CD4-positive, alpha-beta memory T cell (primary cell): ENCODE data around the gene POU2AF1. TPM values are rescaled to one million over a fixed set of nuclear protein-coding genes. Genes with fewer than 3 reads are reported as not detected.

Experiments used
- CTCF ChIA-PET: fragments of 350-600 bp; sonication (Branson Sonifier 250); formaldehyde crosslinking; loops from one replicate; lab custom pipeline; 2021; ENCODE audit warnings: inconsistent platforms; ENCODE audit not compliant: partially characterized antibody; lab: Charles Lee
- POLR2A ChIA-PET: fragments of 350-600 bp; sonication (Branson Sonifier 250); formaldehyde crosslinking; loops from one replicate; lab custom pipeline; 2021; ENCODE audit not compliant: partially characterized antibody; lab: Charles Lee
- DNase-seq, 5 donors: peaks; one replicate each; pipeline versions ENCODE4 v3.0.0 to v3.0.0-alpha.2; 2020 to 2022; ENCODE audit warnings: mixed read lengths in 1 of 5
- H3K27ac ChIP-seq: one replicate; pipeline ENCODE4 v1.7.0; 2013; ENCODE audit warnings: low read depth, low read length
- H3K27me3 ChIP-seq: 2 replicates; pipeline ENCODE4 v1.7.0; 2013; ENCODE audit warnings: mild to moderate bottlenecking, low read length, moderate library complexity; ENCODE audit not compliant: insufficient read depth
- H3K36me3 ChIP-seq: 2 replicates; pipeline ENCODE4 v1.7.0; 2013; ENCODE audit warnings: mild to moderate bottlenecking, low read length, moderate library complexity; ENCODE audit not compliant: insufficient read depth
- H3K4me1 ChIP-seq: 2 replicates; pipeline ENCODE4 v1.7.0; 2013; ENCODE audit warnings: mild to moderate bottlenecking, low read length, moderate library complexity; ENCODE audit not compliant: insufficient read depth
- H3K4me3 ChIP-seq, 2 donors: one replicate each; pipeline ENCODE4 v1.7.0; 2013; ENCODE audit warnings: low read length in 2 of 2, mild to moderate bottlenecking in 1 of 2
- H3K9me3 ChIP-seq, 2 donors: one replicate each; pipeline ENCODE4 v1.7.0; 2013; ENCODE audit warnings: low read length in 2 of 2, control low read depth in 1 of 2; ENCODE audit not compliant: control insufficient read depth in 1 of 2
- H3K27ac Mint-ChIP-seq, 7 donors: one replicate each; pipeline ENCODE4 v1.8.0; 2020 to 2021; ENCODE audit warnings: mixed read lengths in 7 of 7, mild to moderate bottlenecking in 6 of 7, inconsistent platforms in 3 of 7, moderate library complexity in 3 of 7
- H3K27me3 Mint-ChIP-seq, 2 donors: one replicate each; pipeline ENCODE4 v1.8.0; 2020 to 2021; ENCODE audit warnings: mixed read lengths in 2 of 2
- H3K36me3 Mint-ChIP-seq, 2 donors: one replicate each; pipeline ENCODE4 v1.8.0; 2020 to 2021; ENCODE audit warnings: mixed read lengths in 2 of 2, inconsistent platforms in 1 of 2, mild to moderate bottlenecking in 1 of 2
- H3K4me1 Mint-ChIP-seq, 4 donors: one replicate each; pipeline ENCODE4 v1.8.0; 2020 to 2021; ENCODE audit warnings: mixed read lengths in 4 of 4, mild to moderate bottlenecking in 1 of 4
- H3K4me3 Mint-ChIP-seq, 8 donors: one replicate each; pipeline ENCODE4 v1.8.0; 2020 to 2021; ENCODE audit warnings: mixed read lengths in 8 of 8, mild to moderate bottlenecking in 7 of 8, moderate library complexity in 6 of 8, inconsistent platforms in 3 of 8
- H3K9me3 Mint-ChIP-seq, 8 donors: one replicate each; pipeline ENCODE4 v1.8.0; 2020 to 2021; ENCODE audit warnings: mixed read lengths in 8 of 8, mild to moderate bottlenecking in 5 of 8, inconsistent platforms in 3 of 8, moderate library complexity in 1 of 8
- intact Hi-C: fragments of 100-400 bp; cut with micrococcal nuclease; formaldehyde crosslinking; loops from one replicate; pipeline ENCODE4 v1.15.1; 2023
- microRNA-seq: library from miRNA; unstranded; fragments of <30 nt; microRNA quantifications from one replicate; pipeline ENCODE4 v1.2.0, GENCODE V29; 2021; ENCODE audit warnings: borderline replicate concordance, borderline number of aligned reads, borderline microRNAs expressed, mixed read lengths
- polyA plus RNA-seq, 2 donors: library from polyadenylated mRNA; unstranded; fragments of 300-500 nt; fragmentation: Illumina TruSeq; gene quantifications; one replicate each; pipeline ENCODE4 v1.2.3, GENCODE V29; 2021
- total RNA-seq, 2 experiments: library from RNA; stranded (reverse); gene quantifications; one replicate each; pipeline ENCODE4 v1.2.3, GENCODE V29; 2021

Gene POU2AF1
- total and polyA plus RNA-seq, 4 experiments from 2014 or later: 0.37 to 2.0 (median 0.56) TPM

DNA sequence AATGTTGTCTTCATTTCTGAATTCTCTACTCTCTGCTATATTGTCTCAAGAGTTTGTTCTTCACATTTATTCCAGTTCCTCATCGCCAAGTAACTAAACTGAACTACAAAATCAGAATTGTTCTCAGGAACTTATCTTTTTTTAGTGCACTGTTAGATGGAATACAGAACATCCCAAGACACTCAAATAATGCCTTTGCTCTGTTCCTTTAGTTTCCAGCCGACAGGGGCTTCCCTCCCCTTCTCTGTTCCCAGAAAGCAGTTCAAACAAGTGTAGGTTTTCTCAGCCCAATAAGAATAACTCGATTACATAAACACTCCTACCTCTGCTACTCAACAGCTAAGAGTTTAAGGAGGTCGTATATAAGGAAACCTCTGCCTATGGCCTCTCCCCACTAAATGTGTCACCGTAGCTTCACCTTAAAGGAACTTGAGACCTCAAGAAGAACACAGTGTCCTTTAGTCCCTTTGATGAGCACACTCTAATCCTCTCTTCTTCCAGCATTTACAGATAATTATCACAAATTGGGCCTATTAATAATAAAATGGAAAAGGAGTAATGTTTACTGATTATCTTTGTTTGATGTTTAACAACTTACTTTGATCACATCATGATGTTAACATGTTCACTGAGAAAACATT, 73.8 kb downstream of the POU2AF1 start:
- DNase-seq: no peak
- CTCF ChIA-PET: no interaction called here
- POLR2A ChIA-PET: no interaction called here
- no peaks in the 10 kb centered on the region for H3K9me3 Mint-ChIP-seq
- Histone ChIP-seq H3K36me3 (no peaks in the 10 kb centered on the region), H3K4me3 (no peak overlapping the region), H3K27me3 (no peaks in the 10 kb centered on the region), H3K4me1 (no peaks in the 10 kb centered on the region), H3K9me3 (no peaks in the 10 kb centered on the region), H3K27ac (no peak overlapping the region)
- H3K27ac Mint-ChIP-seq: no peak overlapping the region
- H3K27me3 Mint-ChIP-seq: peaks cover 20 to 41% of the 10 kb centered on the region in 2 donors
- no peaks in the 10 kb centered on the region for H3K36me3 Mint-ChIP-seq
- intact Hi-C loops: no loop called here
- no peaks in the 10 kb centered on the region for H3K4me1 Mint-ChIP-seq
- no peak overlapping the region for H3K4me3 Mint-ChIP-seq

DNA sequence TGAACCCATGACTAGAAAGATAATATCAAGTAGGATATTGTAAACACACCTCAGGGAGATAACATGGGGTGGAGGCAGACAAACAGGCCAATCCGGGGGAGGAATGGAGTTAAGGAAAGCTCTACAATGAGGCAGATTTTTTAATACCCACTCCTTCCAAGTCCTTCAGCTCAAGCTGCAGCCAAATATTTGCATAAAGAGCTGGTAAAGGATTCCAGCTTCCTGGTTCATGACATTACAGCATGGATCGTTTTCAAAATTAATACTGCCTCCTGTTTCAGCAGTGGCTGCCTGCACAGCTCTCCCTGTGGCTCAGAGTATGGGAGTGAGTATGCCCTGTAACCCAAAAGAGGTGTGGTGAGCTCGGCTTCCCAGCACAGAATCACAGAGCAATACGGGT, 75.6 kb downstream of the POU2AF1 start:
- Mint-ChIP-seq H3K27me3 (peaks cover 21 to 33% of the 10 kb centered on the region in 2 donors), H3K4me3 (no peak overlapping the region), H3K9me3 (no peaks in the 10 kb centered on the region), H3K27ac (no peak overlapping the region), H3K4me1 (peaks cover 0 to under 1% (median 0%) of the 10 kb centered on the region in 4 donors), H3K36me3 (no peaks in the 10 kb centered on the region)
- no peak for DNase-seq
- no peaks in the 10 kb centered on the region for H3K36me3 ChIP-seq
- CTCF ChIA-PET: interaction anchor here (0.9 to 1.7 kb wide), 2 partner anchors 21 to 125 kb away, joined by 3 to 7 read pairs; no protein-coding TSS in a partner anchor
- no peak overlapping the region for H3K27ac ChIP-seq
- no peak overlapping the region for H3K4me3 ChIP-seq
- H3K4me1 ChIP-seq: no peaks in the 10 kb centered on the region
- no peaks in the 10 kb centered on the region for H3K9me3 ChIP-seq
- no peaks in the 10 kb centered on the region for H3K27me3 ChIP-seq
- POLR2A ChIA-PET: no interaction called here
- intact Hi-C loops: no loop called here

DNA sequence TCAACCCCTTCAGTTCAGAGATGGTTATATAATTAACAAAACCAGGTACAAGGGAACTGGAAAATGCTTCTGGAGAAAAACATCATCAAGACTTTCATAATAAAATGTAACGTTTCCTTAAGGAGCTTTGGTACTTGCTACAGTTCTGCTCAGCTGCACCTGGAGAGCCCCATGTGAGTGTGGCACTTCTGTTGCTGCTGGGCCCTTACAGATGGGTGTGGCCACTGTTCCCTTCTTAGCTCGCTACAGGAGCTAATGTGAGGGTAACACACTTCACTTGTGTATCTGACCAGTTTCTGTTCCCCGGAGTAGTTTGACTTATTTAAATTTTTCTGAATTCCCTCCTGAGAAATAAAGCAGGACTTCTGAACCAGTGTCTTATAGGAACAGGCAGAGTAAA, 76.8 kb downstream of the POU2AF1 start:
- no peak for DNase-seq
- ChIA-PET CTCF (interaction anchor here (1.7 kb wide), 1 partner anchor 19 kb away, joined by 7 read pairs; no protein-coding TSS in a partner anchor), POLR2A (no interaction called here)
- Histone ChIP-seq H3K36me3 (no peaks in the 10 kb centered on the region), H3K27ac (no peak overlapping the region), H3K4me3 (no peak overlapping the region), H3K4me1 (no peaks in the 10 kb centered on the region), H3K27me3 (no peaks in the 10 kb centered on the region), H3K9me3 (no peaks in the 10 kb centered on the region)
- Mint-ChIP-seq H3K27me3 (peaks cover 20 to 38% of the 10 kb centered on the region in 2 donors), H3K9me3 (no peaks in the 10 kb centered on the region), H3K36me3 (no peaks in the 10 kb centered on the region), H3K4me3 (no peak overlapping the region), H3K27ac (no peak overlapping the region), H3K4me1 (peaks cover 1 to 9% (median 4%) of the 10 kb centered on the region in 4 donors)
- intact Hi-C loops: no loop called here

Small RNA genes within 50 kb of the gene (microRNA-seq; reads per million reads assigned to microRNA genes)
- not detected for gene MIR4491

Other genes starting within 250 kb of the POU2AF1 start
- gene POU2AF2, start 133.6 kb downstream of the POU2AF1 start, total RNA-seq: not detected
- not detected for gene POU2AF2, start 133.6 kb downstream of the POU2AF1 start, polyA plus RNA-seq
- not detected for gene POU2AF3, start 80.7 kb downstream of the POU2AF1 start, total RNA-seq
- not detected for gene POU2AF3, start 80.7 kb downstream of the POU2AF1 start, polyA plus RNA-seq
- not detected for gene BTG4, start 133.1 kb upstream of the POU2AF1 start, total RNA-seq
- not detected for gene BTG4, start 133.1 kb upstream of the POU2AF1 start, polyA plus RNA-seq
- not detected for gene HOATZ, start 135.5 kb upstream of the POU2AF1 start, total RNA-seq
- not detected for gene HOATZ, start 135.5 kb upstream of the POU2AF1 start, polyA plus RNA-seq
- not detected for gene LAYN, start 161.4 kb upstream of the POU2AF1 start, total RNA-seq
- gene LAYN, start 161.4 kb upstream of the POU2AF1 start, polyA plus RNA-seq: not detected
- gene SIK2, start 223.2 kb upstream of the POU2AF1 start, total RNA-seq: 10 to 100 TPM; 12.8 to 13.8 TPM
- under 1 TPM; 0.04 to 0.38 TPM for gene SIK2, start 223.2 kb upstream of the POU2AF1 start, polyA plus RNA-seq